ENCODE data around the gene ALDH1B1. TPM values are rescaled to one million over a fixed set of nuclear protein-coding genes. Genes with fewer than 3 reads are reported as not detected.

The ALDH1B1 gene
- total RNA-seq, 3 donors from 2014 or later, result 10.2 to 18.4 (median 11.0) TPM

- peaks cover 7 to 10% of the 10 kb centered on the region in 2 donors for H3K9me3 ChIP-seq
- H3K27ac ChIP-seq, result peak overlapping the region in 1 of 2 donors; percentile 25
- intact Hi-C loops (cut with DNase I; ENCODE audit: low total_unique reads), result no loop called here
- no peaks in the 10 kb centered on the region for H3K36me3 ChIP-seq
- no peaks in the 10 kb centered on the region for H3K27me3 ChIP-seq
- TF ChIP-seq, protein P1, sequence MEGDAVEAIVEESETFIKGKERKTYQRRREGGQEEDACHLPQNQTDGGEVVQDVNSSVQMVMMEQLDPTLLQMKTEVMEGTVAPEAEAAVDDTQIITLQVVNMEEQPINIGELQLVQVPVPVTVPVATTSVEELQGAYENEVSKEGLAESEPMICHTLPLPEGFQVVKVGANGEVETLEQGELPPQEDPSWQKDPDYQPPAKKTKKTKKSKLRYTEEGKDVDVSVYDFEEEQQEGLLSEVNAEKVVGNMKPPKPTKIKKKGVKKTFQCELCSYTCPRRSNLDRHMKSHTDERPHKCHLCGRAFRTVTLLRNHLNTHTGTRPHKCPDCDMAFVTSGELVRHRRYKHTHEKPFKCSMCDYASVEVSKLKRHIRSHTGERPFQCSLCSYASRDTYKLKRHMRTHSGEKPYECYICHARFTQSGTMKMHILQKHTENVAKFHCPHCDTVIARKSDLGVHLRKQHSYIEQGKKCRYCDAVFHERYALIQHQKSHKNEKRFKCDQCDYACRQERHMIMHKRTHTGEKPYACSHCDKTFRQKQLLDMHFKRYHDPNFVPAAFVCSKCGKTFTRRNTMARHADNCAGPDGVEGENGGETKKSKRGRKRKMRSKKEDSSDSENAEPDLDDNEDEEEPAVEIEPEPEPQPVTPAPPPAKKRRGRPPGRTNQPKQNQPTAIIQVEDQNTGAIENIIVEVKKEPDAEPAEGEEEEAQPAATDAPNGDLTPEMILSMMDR (IDR thresholded peaks at IDR 0.05), result no peak
- peak in 1 of 2 donors; percentile 41 for DNase-seq (ENCODE audit: low spot score in 2 of 2)
- no peak overlapping the region for H3K4me3 ChIP-seq
- no peaks in the 10 kb centered on the region for H3K4me1 ChIP-seq
Observed at GRCh38 chr9:38380872-38381534, 11.5 kb upstream of the ALDH1B1 start.

DNA sequence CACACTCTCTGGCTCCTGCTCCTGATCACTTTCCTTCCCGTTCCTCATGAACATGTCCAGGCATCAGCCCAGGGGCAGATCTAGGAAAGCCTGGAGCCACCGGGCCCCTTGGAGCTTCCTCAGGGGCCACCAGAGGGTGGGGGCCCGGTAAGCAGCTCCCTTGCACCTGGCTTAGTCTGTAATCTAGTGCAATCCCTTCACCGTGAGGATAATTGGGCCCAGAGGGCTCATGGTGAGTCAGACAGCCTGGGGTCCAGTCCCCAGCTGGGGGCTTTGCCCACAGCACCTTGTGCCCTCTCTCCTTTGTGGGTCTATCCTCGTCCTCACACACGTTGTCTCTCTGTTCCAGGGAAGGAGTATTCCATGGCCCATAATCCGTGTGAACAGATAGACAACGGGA lies 10.4 kb upstream of the ALDH1B1 start:
- DNase-seq (ENCODE audit: low spot score in 2 of 2), result no peak
- H3K4me1 ChIP-seq, result no peaks in the 10 kb centered on the region
- H3K9me3 ChIP-seq, result peaks cover 7 to 10% of the 10 kb centered on the region in 2 donors
- H3K27me3 ChIP-seq, result no peaks in the 10 kb centered on the region
- intact Hi-C loops (cut with DNase I; ENCODE audit: low total_unique reads), result no loop called here
- TF ChIP-seq, protein P1 (IDR thresholded peaks at IDR 0.05), result no peak
- TF ChIP-seq POLR2AphosphoS5 (IDR thresholded peaks at IDR 0.05), result no peak
- no peak for TF ChIP-seq POLR2A (IDR thresholded peaks at IDR 0.05)
- H3K36me3 ChIP-seq, result no peaks in the 10 kb centered on the region
- H3K27ac ChIP-seq, result no peak overlapping the region
- H3K4me3 ChIP-seq, result no peak overlapping the region

GRCh38 chr9:38384990-38385848 lies 7.3 kb upstream of the ALDH1B1 start:
- Histone ChIP-seq H3K36me3 (no peaks in the 10 kb centered on the region), H3K4me1 (peaks cover 0 to 4% of the 10 kb centered on the region in 2 donors), H3K27me3 (no peaks in the 10 kb centered on the region), H3K9me3 (peaks cover 7 to 10% of the 10 kb centered on the region in 2 donors), H3K4me3 (no peak overlapping the region), H3K27ac (no peak overlapping the region)
- DNase-seq (ENCODE audit: low spot score in 2 of 2), result no peak
- TF ChIP-seq, protein P1 (IDR thresholded peaks at IDR 0.05), result no peak
- no peak for TF ChIP-seq POLR2AphosphoS5 (IDR thresholded peaks at IDR 0.05)
- no peak for TF ChIP-seq POLR2A (IDR thresholded peaks at IDR 0.05)
- intact Hi-C loops (cut with DNase I; ENCODE audit: low total_unique reads), result loop anchor here (1.0 kb wide), 1 partner anchor 26 kb away; no protein-coding TSS in a partner anchor

DNA sequence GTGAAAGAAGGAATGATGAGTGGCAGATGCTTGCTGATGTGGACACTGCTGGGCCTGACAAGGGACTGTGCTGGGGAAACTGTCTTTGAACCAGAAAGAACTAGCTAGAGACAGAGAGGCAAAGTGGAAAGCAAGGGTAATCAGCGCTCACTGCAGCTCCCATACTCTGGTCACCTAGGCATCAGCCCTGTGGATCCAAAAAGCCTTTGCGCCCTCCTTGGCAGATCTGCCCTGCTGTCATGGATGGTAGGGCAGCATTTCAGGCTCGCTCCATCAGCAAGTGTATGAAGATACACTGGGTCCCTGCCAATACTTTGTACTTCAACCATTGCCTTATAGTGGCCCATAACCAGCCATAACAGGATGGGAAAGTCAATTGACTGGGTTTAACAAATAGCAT lies 6.6 kb upstream of the ALDH1B1 start:
- Histone ChIP-seq H3K36me3 (no peaks in the 10 kb centered on the region), H3K4me3 (no peak overlapping the region), H3K9me3 (peaks cover 7 to 10% of the 10 kb centered on the region in 2 donors), H3K27me3 (no peaks in the 10 kb centered on the region), H3K27ac (no peak overlapping the region), H3K4me1 (peaks cover 0 to 4% of the 10 kb centered on the region in 2 donors)
- intact Hi-C loops (cut with DNase I; ENCODE audit: low total_unique reads), result loop anchor here (1.0 kb wide), 1 partner anchor 27 kb away; no protein-coding TSS in a partner anchor
- no peak for DNase-seq (ENCODE audit: low spot score in 2 of 2)
- TF ChIP-seq, protein P1 (IDR thresholded peaks at IDR 0.05), result no peak
- TF ChIP-seq POLR2AphosphoS5 (IDR thresholded peaks at IDR 0.05) (no peak), POLR2A (IDR thresholded peaks at IDR 0.05) (no peak)

Measured in breast epithelium (tissue), 4 donors.